ENCODE measurements around the gene FTO.

The FTO gene

DNA sequence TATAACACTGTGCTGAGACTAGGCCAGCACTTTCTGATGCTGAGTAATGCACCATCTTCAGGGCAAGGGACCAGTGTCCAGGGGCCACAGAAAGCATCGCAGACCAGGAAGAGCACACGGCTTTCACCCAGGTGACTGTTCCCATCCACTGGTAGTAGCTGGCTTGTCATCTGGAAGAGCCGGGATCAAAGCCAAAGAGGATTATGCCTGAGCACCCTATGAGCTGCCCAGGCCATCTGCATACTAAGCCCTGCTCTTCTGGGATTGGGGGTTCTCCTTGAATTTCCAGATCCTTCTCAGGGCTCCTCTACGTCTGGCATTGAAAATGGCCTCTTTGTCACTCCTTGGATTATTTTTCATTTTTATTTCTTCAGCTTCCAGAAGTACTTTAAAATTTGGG is 441.9 kb downstream of the FTO start:
- DNase-seq (ENCODE audit: low read depth in 2 of 2, low spot score in 1 of 2), result no peak

DNA sequence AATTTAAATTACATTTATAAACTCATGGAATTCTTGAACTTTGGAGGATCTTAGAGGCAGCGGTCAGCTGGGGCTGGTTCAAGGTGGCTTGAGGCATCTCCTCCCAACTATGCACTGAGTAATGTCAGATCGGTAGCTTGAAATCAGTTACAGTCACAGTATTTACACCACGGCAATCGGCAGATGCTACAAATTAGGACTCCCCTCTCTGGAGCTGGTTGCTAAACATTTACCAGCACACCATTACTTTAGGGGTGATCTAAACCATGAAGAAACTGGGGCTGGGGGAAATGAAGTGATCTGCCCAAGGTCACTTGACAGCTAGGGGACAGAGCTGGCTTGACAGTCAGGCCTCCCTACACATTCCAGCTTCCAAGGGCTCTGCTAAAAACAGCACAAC is 445.0 kb downstream of the FTO start:
- DNase-seq (ENCODE audit: low read depth in 2 of 2, low spot score in 1 of 2), result no peak

DNA sequence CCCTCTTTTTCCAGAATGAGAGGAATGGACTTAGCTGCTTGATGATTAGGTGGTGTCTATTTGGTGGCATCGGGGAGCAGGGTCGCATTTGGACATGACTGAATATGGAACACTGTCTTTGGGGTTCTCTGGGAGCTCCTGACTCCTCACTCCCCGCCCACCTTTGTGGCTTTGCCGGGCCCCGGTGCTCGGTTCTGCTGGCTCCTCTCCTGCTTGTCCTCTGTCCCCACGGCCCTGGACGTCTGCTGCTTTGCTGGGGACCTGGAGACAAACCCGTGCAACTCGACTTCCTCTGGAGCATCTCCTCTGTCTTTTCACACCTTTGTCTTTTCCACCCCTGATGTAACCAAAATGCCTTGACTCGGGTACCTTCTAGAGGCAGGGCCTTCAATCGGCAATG is 446.9 kb downstream of the FTO start:
- DNase-seq (ENCODE audit: low read depth in 2 of 2, low spot score in 1 of 2), result no peak

DNA sequence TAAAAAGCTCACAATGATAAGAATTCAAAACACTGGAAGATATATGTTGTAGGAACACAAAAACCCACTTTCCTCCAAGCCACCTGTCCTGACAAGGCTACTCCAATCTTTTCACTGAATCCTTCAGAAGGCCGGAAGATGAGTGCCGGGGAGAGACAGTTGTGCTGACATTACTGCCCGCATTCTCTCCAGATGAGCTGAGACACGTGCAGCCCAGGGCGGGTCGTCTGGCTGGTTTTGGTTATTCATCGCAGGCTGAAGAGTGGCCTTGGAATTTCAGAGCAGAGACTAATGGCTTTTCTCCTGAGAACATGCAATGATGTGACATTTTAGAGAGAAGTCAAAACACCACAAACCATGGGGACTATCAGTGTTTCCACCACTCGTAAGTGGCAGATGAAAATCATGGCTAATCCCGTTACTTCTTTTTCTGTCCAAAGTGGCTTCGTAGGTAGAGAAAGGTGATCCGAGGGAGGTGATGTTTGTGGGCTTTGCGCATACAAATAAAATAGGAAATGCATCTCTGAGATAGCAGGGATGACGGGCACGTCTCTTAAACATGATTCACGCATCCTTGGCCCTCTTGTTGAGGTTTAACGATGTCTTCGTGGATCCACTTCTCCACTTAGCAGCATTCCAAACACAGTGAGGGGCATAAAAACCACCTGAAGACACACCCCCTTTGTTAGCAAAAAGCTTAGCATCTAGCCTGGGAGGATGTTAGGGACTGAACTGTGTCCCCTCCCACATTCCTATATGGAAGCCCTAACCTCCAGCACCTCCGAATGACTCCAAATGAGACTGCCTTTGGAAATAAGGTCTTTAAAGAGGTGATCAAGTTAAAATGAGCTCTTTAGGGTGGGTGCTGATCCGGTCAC is 448.6 kb downstream of the FTO start:
- no peak for DNase-seq (ENCODE audit: low read depth in 2 of 2, low spot score in 1 of 2)

DNA sequence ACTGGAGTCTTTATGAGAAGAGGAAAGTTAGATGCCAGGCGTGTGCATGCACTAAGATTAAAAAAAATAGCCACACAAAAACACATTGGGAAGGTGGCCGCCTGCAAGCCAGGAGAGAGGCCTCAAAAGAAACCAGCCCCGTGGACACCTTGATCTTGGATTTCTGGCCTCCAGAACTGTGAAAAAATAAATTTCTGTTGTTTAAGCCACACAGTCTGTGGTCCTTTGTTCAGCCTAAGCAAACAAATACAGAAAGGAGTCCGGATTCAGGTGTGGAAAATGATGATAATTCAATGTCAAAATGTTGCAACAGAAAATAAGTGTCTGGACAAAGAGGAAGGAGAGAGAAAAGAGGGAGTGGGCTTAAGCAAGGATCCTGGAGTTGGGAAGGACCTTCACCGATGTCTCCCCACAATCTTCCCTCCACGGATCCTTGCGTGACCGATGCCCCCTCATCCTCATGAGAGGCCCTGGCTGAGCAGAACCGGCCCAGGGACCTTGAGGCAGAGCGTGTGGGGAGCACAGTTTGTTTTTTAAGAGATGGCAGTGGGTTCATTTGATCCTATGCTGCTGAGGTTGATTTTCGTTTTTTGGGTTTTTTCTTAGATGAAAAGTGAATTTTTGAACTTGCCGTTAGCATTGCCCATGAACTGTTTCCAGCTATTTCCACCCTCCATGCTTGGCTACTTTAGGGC is 449.4 kb downstream of the FTO start:
- DNase-seq (ENCODE audit: low read depth in 2 of 2, low spot score in 1 of 2), result no peak

DNA sequence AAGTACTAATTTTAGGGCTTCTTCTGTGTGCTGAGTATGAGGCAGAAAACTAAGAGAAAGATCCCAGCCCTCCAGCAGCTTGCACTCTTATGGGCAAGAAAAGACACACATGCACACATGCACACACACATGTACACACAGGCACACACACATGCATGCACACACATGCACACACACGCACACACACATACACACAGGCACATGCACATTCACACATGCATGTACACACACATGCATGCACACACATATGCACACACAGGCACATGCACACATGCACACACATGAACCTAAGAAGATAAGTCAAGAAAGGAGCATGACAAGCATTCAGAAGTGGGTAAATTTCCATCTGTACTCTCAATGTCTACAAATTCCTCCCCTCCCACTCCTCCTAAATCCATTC is 452.4 kb downstream of the FTO start:
- no peak for DNase-seq (ENCODE audit: low read depth in 2 of 2, low spot score in 1 of 2)

DNA sequence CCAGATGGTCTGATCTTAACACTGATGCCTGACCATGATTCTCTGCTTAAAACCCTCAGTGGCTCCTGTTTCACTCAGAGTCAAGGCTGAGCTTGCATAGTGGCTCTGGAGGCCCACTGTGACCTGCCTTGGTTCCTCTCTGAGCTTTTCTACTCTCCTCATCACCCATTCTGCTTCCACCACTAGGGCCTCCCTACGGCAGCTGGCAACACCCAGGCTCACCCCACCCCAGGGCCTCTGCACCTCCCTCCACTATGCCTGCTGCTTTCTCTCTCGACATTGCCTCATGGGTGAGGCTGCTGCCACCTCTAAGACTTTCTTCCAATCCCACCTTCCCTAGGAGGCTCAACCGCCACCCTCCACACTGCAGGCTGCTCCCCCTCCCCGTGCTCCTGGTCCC is 455.0 kb downstream of the FTO start:
- no peak for DNase-seq (ENCODE audit: low read depth in 2 of 2, low spot score in 1 of 2)

DNA sequence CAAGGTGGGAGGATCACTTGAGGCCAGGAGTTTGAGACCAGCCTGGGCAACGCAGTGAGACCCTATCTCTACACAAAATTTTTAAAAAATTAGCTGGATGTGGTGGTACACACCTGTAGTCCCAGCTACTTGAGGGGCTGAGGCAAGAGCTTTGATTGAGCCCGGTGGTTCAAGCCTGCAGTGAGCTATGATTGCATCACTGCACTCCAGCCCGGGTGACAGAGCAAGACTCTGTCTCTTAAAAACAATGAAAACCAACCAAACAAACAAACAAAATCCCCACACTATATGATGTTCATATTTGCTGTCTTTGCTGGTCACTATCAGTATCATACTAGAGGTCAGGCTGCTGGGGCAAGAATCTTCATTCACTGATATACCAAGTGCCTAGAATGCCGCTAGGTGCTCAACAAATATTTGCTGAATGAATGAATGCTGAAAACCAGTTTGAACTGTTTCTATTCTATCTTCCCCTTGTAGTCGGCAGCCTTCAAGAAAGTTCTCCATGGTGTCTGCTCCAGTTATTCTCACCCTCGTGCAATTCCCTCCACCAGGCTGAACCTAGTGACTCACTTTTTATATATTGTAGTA is 455.6 kb downstream of the FTO start:
- DNase-seq (ENCODE audit: low read depth in 2 of 2, low spot score in 1 of 2), result no peak

DNA sequence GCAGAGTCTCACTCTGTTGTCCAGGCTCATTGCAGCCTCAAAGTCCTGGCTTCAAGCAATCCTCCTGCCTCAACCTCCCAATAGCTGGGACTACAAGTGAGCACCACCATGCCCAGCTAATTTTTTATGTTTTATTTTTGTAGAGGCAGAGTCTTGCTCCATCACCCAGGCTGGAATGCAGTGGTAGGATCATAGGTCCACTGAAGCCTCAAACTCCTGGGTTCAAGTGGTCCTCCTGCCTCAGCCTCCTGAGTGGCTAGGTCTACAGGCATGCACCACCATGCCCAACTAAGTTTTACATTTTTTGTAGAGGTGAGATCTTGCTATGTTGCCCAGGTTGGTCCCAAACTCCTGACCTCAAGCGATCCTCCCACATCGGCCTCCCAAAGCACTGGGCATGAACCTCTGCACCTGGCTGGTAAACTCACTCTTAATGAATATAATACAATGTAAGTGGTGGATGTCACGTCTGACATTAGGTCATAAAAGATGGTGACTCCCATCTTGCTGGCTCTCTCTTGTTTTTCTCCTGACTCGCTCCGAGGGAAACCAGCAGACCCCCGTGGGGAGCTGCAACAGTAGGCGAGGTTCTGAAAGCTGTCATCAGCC is 456.4 kb downstream of the FTO start:
- DNase-seq (ENCODE audit: low read depth in 2 of 2, low spot score in 1 of 2), result no peak

DNA sequence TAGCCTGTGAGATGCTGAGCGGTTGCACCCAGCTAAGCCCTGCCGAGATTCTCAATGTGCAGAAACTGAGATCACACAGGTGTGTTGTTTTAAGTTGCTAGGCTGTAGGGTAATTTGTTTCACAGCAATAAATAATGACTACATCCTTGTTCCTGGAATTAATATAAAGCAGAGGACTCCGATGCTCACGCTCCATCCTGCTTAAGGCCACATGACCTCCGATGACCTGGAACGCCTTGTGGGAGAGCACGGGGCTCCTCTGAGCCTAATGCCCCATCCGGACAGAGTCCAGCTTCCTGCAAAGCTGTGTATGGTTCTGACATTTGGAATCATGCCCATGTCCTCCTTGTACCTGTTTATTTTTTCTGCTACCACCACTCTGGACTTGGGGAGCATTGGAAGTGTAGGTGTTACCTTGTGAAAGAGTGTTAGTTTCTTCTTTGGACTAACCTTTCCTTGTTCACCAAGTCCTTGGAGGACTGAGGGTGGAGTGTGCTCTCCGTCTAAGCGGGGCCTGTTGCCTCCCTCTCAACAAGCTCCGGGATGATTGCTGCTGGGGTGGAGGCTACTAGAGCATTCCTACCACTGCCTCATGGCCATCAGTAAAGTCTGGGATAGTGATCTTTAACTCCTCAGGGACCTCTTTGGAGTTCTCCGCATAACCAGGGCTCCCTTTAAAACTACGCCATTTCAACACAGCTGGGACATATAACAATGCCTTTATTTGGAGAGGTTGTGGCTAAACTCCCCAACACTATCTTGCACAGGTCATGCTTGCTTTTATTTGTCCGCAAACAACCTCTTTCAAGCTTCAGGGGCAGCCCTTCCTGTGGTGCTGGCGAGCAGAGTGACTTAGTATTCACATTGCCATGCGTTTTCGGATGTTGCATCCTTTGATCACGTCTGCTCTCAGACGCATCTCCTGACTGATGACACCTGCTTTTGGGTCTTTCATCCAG is 457.3 kb downstream of the FTO start:
- DNase-seq (ENCODE audit: low read depth in 2 of 2, low spot score in 1 of 2), result no peak

DNA sequence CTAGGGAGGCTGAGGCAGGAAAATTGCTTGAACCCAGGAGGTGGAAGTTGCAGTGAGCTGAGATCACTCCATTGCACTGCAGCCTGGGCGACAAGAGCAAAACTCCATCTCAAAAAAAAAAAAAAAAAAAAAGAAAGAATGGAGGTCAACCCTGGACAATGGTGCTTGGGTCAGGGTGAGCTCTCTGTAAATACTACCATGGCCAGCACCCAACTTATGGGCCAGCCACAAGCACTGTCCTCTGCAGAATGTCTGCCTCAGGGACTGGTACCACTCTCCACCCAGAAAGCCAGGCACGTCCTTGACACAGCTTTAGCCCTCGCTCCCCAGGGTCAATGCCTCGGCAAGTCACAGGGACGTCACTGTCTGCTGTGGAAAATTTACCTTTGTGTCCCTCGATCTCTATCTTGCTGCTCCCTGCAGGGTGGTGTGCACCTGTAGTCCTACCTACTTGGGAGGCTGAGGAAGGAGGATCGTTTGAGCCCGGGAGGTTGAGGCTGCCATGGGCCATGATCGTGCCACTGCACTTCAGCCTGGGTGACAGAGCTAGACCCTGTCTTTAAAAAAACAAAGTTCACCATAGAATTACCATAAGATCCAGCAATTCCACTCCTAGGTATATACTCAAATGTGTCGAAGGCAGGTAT is 459.4 kb downstream of the FTO start:
- no peak for DNase-seq (ENCODE audit: low read depth in 2 of 2, low spot score in 1 of 2)

DNA sequence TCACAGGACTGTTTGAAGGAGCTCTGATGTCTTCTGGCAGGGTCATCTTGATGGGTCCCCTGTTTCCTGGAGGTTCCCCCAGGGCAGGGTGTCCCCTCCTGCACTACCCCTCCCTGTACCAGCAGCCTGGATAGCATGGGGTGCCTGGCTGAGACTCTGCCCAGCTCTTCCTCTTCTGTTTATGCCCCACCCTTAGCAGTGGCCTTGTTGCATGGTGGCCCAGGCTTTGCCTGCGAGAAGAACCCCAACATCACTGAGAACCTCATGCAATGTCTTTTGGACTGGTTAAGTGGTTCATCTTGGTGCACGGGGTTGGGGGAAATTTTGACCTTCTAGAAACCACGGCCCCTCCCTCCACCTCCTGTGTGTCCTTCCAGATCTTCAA is 460.8 kb downstream of the FTO start:
- no peak for DNase-seq (ENCODE audit: low read depth in 2 of 2, low spot score in 1 of 2)

DNA sequence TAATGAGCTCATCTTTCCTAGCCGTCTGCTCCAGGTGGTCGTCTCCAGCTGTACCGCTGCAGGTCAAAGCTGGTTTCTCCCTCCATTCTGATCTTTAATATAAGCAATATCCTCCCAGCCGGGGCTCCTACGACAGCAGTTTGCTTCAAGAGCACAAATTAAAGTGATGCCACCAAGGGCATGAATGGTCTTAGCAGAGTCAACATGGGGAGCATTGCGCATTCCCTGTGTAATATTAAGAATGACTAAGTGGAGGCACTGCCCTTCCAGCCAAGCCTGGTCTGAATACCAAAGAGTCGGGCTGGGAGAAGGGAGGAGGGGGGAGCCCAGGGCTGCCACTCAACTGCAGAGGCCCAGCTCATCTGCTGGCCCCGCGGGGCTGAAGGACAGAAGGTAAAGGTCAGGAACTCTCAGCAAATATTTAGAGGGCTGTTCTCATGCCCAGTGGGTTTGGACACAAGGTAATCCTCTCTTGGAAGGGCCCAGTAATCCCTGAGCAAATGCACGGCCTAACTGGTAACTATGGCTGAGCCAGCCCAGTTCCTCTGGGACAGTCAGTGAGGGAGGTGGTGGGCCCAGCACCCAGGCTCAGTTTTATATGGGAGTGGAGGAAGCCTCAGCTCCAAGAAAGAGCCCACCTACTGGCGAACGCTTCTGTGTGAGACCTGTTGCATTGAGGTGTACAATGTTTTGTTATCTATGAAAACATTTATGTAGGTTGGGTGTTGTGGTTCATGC is 461.4 kb downstream of the FTO start:
- no peak for DNase-seq (ENCODE audit: low read depth in 2 of 2, low spot score in 1 of 2)

DNA sequence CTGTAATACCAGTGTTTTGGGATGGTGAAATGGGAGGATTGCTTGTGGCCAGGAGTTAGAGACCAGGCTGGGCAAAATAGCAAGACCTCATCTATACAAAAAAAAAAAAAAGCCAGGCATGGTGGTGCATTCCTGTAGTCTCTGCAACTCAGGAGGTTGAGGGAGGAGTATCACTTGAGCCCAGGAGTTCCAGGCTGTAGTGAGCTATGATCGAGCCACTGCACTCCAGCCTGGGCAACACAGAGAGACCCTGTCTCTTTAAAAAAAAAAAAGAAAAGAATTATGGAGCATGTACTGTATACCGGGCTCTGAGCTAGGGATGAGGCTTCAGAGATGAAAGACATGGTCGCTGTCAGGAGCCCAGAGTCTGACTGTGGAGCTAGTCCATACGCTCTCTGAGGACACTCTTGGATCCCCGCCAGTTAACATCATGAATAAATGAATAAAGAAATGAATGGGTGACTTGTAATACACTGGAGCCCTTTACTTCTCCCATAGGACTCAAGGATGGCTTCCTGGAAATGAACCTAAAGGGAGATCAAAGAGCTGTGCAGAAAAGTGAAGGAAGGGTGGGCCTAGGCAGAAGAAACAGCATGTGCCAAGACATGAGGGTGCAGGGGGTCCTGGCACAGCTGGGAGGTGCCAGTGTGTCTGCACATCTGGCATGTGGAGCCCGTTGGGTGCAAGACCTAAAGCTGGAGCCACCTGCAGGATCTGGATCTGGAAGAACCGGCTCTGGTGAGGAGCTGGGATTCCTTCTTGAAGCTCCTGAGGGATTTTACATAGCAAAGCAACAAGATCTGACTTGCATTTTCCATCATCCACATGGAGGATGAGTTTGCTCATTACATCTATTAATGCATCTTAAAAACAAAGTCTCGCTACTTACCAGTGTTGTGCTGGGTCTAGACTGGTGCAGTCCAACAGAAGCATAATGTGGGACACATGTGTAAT is 462.2 kb downstream of the FTO start:
- DNase-seq (ENCODE audit: low read depth in 2 of 2, low spot score in 1 of 2), result no peak

DNA sequence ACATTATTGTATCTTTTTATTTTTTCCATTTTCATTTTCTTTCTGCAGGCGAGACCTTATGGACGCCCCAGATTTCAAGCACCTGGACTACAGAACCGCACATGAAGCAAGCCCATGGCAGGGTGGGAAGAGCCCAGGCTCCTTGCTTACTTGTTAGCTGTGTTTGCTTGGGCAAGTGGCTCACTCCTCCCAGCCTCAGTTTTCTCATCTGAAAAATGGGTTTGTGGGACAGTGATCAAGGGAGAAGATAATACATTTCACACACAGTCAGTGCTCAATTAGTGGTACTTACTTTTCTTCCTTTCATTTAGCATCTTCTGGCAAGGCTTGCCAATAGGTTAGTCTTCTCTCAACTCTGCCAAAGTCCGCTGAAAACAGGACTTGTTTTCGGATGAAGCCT is 465.2 kb downstream of the FTO start:
- DNase-seq (ENCODE audit: low read depth in 2 of 2, low spot score in 1 of 2), result no peak

DNA sequence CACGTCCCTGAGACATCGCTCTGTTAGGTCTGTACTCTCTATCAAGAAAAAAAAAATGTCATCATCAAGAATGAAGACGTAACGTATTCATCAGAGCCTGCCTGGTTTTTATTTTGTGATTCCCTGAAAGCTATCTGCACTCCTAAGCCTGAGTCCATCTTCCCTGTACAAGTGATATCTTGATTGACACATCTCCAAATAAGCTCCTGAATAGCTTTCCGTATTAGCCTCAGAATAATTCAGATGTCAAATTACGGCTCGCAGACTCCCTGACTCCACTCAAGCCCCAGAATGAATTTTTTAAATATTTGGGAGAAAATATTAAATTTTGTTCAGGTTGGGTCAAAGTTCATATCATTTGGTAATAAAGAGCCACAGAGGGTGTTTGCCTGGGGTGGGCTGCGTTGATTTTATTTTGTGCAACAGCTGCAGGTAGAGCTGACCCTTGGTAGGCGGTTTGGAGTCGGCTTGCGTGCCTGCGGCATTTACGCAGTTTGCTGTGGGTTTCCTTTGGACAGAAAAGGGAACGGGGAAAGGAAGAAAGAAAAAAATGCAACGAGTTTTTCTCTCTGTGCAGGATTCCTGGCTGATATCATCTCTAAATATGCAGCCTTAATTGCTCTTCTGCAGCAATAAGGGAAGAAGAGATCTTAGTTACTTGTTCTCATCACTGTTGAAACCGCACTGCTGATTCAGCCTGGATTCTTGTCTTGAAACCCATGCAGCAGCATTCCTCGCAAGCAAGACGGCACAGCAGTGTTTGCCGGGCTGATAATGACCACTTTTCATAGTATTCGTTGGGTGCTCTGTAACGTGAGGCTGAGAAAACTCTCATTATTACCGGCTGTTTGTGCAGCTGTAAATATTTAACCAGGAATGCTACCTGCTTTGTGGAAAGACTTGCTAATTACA is 467.9 kb downstream of the FTO start:
- DNase-seq (ENCODE audit: low read depth in 2 of 2, low spot score in 1 of 2), result no peak

DNA sequence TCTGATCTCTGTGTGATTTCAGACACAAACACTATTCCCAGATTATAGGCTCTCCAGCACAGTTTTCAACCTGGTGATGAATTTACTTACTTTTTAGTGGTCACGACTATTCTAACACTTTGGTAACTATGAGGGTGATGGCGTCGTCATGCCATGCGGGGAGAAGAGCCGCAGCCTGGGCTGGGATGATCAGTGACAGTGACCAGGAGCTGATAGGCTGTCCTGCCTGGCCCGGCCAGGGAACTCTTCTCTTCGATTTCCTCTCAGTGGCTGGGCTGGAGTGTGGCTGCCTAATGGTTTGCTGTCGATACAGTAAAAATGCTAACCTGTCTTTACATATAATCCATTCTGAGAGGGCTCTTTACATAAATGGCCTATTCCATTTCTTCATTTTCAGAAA is 469.5 kb downstream of the FTO start:
- DNase-seq (ENCODE audit: low read depth in 2 of 2, low spot score in 1 of 2), result no peak
